ENCODE results near the gene ATIC. TPM values are rescaled to one million over a fixed set of nuclear protein-coding genes. Genes with fewer than 3 reads are reported as not detected.

Gene ATIC
- total RNA-seq, 1 experiment from 2014 or later = 36.6 TPM

- Histone ChIP-seq H3K27me3 (ENCODE audit: control insufficient read depth, insufficient read depth, low read length) (no peaks in the 10 kb centered on the region), H3K4me3 (ENCODE audit: insufficient read depth, low read depth, low read length) (no peak overlapping the region), H3K36me3 (replicated peaks; ENCODE audit: control insufficient read depth, insufficient read depth, low read length) (peaks cover 8% of the 10 kb centered on the region)
- no peak for DNase-seq
These were observed 48.7 kb downstream of the ATIC start for GRCh38 chr2:215360596-215360995.

- Histone ChIP-seq H3K36me3 (replicated peaks; ENCODE audit: control insufficient read depth, insufficient read depth, low read length) (peaks cover 8% of the 10 kb centered on the region), H3K4me3 (ENCODE audit: insufficient read depth, low read depth, low read length) (no peak overlapping the region), H3K27me3 (ENCODE audit: control insufficient read depth, insufficient read depth, low read length) (no peaks in the 10 kb centered on the region)
- no peak for DNase-seq
These were observed 49.5 kb downstream of the ATIC start for GRCh38 chr2:215361211-215361875.

DNA sequence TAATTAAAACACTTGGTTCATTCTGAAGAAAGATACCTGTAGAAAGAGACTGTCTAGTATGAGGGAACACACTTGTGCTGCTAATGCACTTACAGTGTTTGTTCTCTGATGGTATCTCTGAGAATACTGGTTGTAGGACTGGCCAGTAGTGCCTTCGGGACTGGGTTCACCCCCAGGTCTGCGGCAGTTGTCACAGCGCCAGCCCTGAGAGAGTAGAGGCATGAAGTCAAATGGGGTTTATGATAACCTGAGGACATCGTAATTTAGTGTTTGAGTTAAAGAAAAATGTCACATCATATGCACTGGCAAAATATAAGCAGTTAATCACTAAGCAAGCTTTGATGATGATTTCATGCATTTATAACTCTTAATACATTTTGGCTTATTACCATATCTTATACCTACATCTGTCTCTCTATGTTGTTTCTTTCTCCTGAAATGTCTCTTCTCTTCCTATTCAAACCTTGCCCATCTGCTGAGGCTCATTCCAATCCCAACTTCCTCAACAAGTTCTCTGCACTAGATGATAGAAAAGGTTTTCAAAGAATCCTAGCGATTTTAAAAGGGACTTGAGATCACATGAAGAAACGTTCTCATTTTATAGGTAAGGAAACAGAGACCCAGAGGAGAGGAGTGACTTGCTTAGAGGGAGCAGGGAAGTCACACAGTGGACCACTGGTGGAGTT is 50.2 kb downstream of the ATIC start:
- no peak for DNase-seq
- peaks cover 8% of the 10 kb centered on the region for H3K36me3 ChIP-seq (replicated peaks; ENCODE audit: control insufficient read depth, insufficient read depth, low read length)
- H3K4me3 ChIP-seq (ENCODE audit: insufficient read depth, low read depth, low read length) = no peak overlapping the region
- H3K27me3 ChIP-seq (ENCODE audit: control insufficient read depth, insufficient read depth, low read length) = no peaks in the 10 kb centered on the region

GRCh38 chr2:215362562-215362904 is 50.7 kb downstream of the ATIC start:
- no peaks in the 10 kb centered on the region for H3K27me3 ChIP-seq (ENCODE audit: control insufficient read depth, insufficient read depth, low read length)
- peaks cover 8% of the 10 kb centered on the region for H3K36me3 ChIP-seq (replicated peaks; ENCODE audit: control insufficient read depth, insufficient read depth, low read length)
- no peak overlapping the region for H3K4me3 ChIP-seq (ENCODE audit: insufficient read depth, low read depth, low read length)
- no peak for DNase-seq

DNA sequence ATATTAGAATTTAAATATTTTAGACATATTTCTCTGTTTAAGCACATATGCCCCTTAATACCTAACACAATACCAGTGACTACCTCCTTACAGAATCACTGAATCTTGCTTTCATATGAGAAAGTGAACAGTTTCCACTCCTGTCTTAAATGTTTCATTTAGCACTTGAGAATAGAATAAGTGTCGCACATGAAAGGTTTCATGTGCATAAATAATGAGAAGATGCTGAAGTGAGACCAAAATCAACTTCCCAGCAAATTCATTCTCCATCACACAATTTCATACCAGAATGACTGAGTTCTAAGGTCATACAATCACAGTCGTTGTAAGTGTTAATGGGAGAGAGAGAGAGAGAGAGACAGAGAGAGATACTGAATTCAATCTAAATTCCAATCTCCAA is 51.2 kb downstream of the ATIC start:
- Histone ChIP-seq H3K36me3 (replicated peaks; ENCODE audit: control insufficient read depth, insufficient read depth, low read length) (peaks cover 12% of the 10 kb centered on the region), H3K4me3 (ENCODE audit: insufficient read depth, low read depth, low read length) (no peak overlapping the region), H3K27me3 (ENCODE audit: control insufficient read depth, insufficient read depth, low read length) (no peaks in the 10 kb centered on the region)
- DNase-seq = no peak

GRCh38 chr2:215363461-215364156 is 51.8 kb downstream of the ATIC start:
- Histone ChIP-seq H3K36me3 (replicated peaks; ENCODE audit: control insufficient read depth, insufficient read depth, low read length) (peaks cover 12% of the 10 kb centered on the region), H3K4me3 (ENCODE audit: insufficient read depth, low read depth, low read length) (no peak overlapping the region), H3K27me3 (ENCODE audit: control insufficient read depth, insufficient read depth, low read length) (no peaks in the 10 kb centered on the region)
- DNase-seq = no peak

GRCh38 chr2:215364157-215365155 is 52.6 kb downstream of the ATIC start:
- H3K36me3 ChIP-seq (replicated peaks; ENCODE audit: control insufficient read depth, insufficient read depth, low read length) = peaks cover 12% of the 10 kb centered on the region
- DNase-seq = no peak
- H3K27me3 ChIP-seq (ENCODE audit: control insufficient read depth, insufficient read depth, low read length) = no peaks in the 10 kb centered on the region
- no peak overlapping the region for H3K4me3 ChIP-seq (ENCODE audit: insufficient read depth, low read depth, low read length)

DNA sequence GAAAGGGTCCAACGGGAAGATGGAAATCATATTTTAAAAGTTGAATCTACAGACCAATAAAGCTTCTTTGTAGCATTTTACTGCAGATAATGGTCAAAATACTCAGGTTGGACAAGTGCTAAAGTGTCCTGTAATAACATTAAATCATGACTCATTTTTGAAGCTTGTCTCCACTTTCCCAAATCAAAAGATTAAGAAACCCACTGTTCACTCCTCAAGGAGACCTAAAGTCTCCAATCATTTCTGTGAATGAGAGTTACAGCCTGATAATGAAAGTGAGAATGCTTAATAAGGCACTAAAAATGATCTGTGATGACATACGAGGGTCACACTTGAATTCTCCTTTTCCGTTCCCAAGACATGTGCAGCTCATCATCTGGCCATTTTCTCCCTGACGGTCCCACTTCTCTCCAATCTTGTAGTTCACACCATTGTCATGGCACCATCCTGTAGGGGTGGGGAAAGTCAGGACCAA is 53.4 kb downstream of the ATIC start:
- H3K36me3 ChIP-seq (replicated peaks; ENCODE audit: control insufficient read depth, insufficient read depth, low read length) = peaks cover 13% of the 10 kb centered on the region

DNA sequence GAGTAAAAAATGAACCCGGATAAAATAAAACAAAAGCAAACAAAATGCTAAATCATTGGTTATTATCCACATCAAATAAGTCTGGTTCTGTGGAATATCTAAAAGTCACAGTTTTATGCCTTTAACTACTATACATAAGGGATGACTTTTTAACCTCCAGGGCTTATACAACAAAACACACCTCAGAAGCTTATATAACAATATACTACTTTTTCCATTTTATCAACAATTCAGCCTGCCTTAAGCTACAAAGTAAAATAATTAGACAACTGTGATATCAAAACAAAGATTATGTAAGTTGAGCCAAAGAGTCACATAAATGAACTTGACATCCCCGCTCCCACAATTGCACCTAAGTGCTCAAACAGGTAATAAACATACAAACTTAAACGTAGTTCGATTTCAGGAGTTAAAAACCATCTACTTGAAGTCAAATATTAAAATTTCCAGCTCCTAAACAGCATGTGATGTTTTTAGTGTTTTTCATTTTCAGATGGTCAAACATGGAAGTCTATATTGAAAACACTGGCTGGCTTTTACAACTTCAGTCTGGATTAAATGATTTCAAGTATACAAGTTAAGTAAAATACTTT is 54.7 kb downstream of the ATIC start:
- Histone ChIP-seq H3K4me3 (ENCODE audit: insufficient read depth, low read depth, low read length) (no peak overlapping the region), H3K27me3 (ENCODE audit: control insufficient read depth, insufficient read depth, low read length) (no peaks in the 10 kb centered on the region), H3K36me3 (replicated peaks; ENCODE audit: control insufficient read depth, insufficient read depth, low read length) (peaks cover 16% of the 10 kb centered on the region)
- no peak for DNase-seq

More for the DNA sequence above, 53.4 kb downstream of the ATIC start:
- Histone ChIP-seq H3K27me3 (ENCODE audit: control insufficient read depth, insufficient read depth, low read length) (no peaks in the 10 kb centered on the region), H3K4me3 (ENCODE audit: insufficient read depth, low read depth, low read length) (no peak overlapping the region)
- DNase-seq = no peak

GRCh38 chr2:215367662-215368492 is 56.0 kb downstream of the ATIC start:
- H3K27me3 ChIP-seq (ENCODE audit: control insufficient read depth, insufficient read depth, low read length) = no peaks in the 10 kb centered on the region
- H3K36me3 ChIP-seq (replicated peaks; ENCODE audit: control insufficient read depth, insufficient read depth, low read length) = peaks cover 12% of the 10 kb centered on the region
- no peak overlapping the region for H3K4me3 ChIP-seq (ENCODE audit: insufficient read depth, low read depth, low read length)
- DNase-seq = no peak

DNA sequence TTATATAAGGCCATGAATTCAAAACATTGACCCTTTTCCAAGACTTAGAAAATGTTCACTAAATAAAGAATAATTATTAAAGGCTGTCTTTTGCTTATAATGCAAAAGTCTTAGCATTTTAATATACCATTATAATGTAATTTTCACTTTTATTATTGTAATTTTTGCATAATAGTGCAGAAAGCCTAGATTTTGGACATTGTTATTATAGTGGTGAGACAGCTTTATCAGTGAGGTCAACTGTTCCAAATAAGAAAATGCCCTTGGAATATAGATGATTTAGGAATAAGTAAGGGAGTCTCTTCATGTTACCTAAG is 56.6 kb downstream of the ATIC start:
- H3K27me3 ChIP-seq (ENCODE audit: control insufficient read depth, insufficient read depth, low read length) = no peaks in the 10 kb centered on the region
- DNase-seq = no peak
- no peak overlapping the region for H3K4me3 ChIP-seq (ENCODE audit: insufficient read depth, low read depth, low read length)
- H3K36me3 ChIP-seq (replicated peaks; ENCODE audit: control insufficient read depth, insufficient read depth, low read length) = peaks cover 14% of the 10 kb centered on the region

DNA sequence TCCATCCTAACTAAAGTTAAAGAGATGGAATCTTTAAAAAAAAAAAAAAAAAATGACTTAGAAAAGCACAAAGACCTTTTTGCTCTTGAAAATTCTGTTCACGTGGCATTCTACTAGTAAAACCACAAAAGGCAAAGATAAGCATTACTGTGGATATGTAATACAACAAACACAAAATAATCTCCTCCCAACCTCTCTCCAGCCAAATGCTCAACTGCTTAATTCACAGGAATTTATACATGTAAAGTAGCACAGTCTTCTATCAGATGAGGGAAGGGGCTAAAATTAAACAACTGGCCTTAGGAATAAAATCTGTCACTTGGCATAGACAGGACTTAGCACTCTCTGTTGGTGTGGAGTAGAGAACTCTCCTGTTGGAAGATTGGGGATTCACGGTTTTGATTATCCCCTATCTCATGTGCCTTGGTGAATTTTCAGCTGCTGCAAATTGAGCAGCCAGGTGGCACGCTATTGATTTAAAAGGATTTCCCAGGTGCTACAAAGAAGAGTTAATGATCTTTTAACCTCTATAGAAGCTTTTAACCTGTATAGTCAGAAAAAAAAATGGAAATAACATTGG is 57.4 kb downstream of the ATIC start:
- peaks cover 14% of the 10 kb centered on the region for H3K36me3 ChIP-seq (replicated peaks; ENCODE audit: control insufficient read depth, insufficient read depth, low read length)
- no peak overlapping the region for H3K4me3 ChIP-seq (ENCODE audit: insufficient read depth, low read depth, low read length)
- DNase-seq = no peak
- no peaks in the 10 kb centered on the region for H3K27me3 ChIP-seq (ENCODE audit: control insufficient read depth, insufficient read depth, low read length)

All from H7 (cell line).